GM19035 (cell line): Measurements from ENCODE around the gene ZFR2.
"Not testable (repeated sequence)": the region's sequence is repeated elsewhere in the genome, so short reads cannot be mapped to it uniquely, and the experiment has no call there.

Experiments used
- ATAC-seq: cut with Tn5 transposase; IDR thresholded peaks from one replicate; pipeline ENCODE4 v1.9.1; 2021; ENCODE audit not compliant: unreplicated experiment

ZFR2 gene

DNA sequence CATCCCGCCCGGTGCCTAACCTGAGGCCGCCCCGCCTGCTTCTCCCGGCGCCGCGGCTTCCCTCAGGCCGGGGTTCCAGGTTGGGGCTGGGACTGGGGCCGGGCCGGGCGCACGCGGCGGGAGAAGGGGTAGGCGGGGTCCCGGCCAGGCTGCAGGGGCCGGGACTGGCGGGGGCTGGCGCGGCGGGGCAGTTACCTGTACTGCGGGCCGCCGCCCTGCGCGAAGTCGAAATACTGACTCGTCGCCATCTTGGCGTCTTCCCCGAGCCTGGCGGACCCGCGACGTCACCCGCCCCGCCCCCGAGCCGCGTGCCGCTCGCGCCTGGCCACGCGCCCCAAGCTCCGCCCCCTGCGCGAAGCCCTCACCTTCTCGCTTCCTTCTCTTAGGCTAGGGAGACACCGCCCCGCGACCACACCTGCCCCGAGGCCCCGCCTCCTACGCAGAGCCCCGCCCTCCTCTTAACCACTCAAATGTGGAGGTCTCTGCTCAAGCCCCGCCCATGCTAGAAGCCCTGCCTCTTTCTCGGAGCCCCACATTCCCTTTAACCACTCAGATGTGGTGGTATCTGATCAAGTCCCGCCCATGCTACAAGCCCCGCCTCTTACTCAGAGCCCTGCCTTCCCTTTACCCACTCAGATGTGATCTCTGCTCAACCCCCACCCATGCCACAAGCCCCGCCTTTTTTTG is at the start of gene ZFR2:
Gene ZFR2, minus strand, starts transcription at position 269 of the 687 bp plus-strand sequence. Its CDS starts 21 bp downstream, at position 248.
- no peak for ATAC-seq

DNA sequence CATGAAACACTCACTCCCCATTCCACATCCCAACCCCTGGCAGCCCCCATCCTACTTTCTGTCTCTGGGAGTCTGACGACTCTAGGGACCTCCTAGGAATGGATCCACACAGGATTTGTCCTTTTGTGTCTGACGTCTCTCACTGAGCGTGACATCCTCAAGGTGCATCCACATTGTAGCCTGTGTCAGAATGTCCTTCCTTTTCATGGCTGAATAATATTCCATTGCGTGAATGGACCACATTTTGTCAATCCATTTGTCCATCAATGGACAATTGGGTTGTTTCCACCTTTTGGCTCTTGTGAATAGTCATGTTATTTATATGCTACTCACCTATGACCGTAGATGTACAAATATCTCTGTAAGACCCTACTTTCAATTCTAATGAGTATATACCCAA is 47.2 kb upstream of the ZFR2 start:
- no peak for ATAC-seq

DNA sequence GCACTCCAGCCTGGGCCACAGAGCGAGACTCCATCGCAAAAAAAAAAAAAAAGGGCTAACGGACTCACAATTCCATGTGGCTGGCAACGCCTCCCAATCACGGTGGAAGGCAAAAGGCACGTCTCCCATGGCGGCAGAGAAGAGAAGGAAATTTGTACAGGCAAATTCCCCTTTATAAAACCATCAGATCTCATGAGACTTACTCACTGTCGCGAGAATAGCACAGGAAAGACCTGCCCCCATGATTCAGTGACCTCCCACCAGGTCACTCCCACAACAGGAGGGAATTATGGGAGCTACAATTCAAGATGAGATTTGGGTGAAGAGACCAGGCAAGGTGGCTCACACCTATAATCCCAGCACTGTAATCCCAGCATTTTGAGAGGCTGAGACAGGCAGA is 45.4 kb upstream of the ZFR2 start:
- ATAC-seq = no peak

DNA sequence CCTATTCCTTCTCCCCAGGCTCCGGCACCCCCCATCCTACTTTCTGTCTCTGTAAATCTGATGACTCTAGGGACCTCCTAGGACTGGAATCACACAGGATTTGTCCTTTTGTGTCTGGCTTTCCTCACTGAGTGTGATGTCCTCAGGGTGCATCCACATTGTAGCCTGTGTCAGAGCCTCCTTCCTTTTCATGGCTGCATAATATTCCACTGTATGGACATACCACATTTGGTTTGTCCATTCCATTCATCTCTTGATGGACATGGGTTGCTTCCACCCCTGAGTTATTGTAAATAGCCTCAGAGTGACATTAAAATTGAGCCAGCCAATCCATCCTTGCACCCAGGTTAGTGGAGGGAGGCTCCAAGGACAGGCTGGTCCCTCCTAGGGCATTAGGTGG is 41.3 kb upstream of the ZFR2 start:
- ATAC-seq = no peak

DNA sequence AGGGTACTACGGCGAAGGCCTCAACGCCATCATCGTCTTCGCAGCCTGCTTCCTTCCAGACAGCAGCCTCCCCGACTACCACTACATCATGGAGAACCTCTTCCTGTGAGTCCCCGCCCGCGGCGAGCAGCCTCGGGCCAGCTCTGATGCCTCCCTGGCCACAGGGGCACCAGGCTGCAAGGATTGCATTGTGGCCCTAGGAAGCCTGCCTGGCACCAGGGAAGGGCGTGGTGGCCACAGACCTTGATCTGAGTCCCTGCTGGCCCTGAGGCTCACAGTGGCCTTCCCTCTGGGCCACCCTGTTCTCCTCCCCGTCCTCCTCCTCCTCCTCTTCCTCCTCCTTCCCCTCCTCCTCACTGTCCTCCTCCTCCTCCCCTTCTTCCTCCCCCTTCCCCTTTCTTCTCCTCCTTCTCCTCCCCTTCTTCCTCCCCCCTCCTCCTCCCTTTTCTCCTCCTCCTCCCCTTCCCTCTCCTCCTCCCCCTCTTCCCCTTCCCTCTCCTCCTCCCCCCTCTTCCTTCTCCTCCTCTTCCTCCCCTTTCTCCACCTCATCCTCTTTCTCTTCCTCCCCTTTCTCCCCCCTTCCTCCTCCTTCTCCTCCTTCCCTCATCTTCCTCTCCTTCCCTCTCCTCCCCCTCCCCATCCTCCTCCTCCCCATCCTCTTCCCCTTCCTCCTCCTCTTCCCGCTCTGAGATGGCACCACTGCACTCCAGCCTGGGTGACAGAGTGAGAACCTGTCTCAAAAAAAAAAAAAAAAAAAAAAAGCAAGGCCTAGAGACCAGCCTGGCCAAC is 39.6 kb upstream of the ZFR2 start:
- ATAC-seq = no peak

DNA sequence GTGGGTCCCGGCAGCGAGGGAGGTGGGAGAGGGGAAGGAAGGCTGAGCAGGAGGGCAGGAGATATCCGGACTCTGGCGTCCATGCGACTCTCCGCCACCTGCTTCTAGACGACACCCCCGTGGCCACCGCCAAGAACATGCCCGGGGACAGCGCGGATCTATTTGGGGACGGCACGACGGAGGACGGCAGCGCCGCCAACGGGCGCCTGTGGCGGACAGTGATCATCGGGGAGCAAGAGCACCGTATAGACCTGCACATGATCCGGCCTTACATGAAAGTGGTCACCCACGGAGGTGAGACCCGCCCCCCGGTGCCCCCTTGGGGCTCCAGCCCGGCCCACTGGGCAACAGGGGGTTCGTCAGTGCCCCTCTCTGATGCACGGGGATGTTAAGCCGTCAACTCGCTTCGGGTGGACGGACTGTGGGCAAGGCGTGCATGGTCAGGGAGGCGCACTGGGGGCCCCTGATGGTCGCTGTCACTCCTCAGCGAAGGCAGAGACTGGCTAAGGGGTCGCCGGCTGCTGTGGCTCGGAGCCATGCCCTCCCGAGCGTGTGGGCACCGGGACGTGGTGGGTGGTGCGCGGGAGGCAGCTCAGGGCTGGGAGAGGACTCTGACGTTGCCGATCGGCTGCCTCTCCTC is 38.9 kb upstream of the ZFR2 start:
- no peak for ATAC-seq

DNA sequence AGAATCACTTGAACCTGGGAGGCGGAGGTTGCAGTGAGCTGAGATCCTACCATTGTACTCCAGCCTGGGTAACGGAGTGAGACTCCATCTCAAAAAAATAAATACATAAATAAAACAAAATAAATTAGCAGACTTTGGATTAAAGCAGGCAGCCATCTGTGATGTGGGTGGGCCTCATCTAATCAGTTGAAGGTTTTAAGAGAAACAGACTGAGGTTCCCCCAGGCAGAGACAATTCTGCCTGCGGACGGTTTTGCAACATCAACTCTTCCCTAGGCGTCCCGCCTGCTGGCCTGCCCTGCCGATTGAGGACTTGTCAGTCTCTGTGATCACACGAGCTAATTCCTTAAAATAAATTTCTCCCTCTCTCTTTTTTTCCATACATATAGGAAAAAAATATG is 35.4 kb upstream of the ZFR2 start:
- ATAC-seq = no peak

DNA sequence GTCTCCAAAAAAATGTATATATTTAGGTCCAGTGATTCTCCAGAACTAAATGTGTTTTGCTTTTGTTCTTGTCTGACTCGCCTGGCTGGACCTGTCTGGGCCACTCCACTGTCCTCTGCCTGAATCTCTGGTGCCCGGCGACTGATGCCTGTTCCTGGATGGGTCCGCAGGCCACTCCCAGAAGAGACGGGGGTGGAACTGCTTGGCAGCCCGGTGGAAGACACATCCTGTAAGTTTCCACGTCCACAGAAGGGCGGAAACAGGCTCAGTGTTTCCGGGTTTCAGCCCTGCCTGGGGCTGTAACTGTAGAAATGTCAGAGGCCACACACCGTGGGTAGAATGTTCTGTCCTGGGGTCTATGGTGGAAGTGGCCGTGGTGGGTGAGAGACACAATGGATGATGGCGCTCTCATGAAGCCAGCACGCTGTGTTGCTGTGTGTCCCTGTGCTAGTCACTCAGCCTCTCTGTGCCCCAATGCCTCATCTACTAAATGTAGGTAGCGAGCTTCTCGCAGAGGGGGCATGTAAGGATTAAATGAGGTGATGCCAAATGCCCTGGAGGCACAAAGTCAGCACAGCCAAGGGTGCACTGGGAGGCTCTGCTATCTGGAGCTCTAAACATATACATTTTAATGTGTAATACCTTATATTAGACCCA is 33.6 kb upstream of the ZFR2 start:
- ATAC-seq = no peak

DNA sequence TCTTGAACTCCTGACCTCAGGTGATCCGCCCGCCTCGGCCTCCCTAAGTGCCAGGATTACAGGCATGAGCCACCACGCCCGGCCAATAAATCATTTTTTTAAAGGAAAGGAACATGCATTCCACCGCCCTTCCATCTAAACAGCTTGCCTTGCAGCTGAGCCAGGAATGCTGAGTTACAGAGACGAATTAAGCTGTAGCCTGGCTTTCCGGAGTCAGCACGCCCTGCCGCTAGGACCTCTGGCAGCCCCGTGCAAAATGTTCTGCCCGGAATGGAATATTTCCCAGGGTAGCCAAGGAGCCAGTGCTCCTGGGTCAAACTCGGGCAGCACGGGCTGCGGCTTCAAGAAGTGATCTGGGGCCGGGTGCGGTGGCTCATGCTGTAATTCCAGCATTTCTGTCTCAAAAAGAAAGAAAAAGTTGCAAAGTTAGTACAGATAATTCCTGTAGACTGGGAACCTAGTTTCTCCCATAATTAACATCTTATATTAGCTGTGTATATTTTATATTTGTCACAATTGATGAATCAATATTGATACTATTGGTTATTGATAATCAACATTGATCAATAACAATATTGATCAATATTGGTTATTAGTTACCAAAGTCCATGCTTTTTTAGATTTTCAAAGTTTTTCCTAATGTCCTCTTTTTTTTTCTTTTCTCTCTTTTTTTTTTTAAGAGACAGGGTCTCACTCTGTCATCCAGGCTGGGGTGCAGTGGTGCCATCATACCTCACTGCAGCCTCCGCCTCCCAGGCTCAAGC is 30.9 kb upstream of the ZFR2 start:
- ATAC-seq = no peak

DNA sequence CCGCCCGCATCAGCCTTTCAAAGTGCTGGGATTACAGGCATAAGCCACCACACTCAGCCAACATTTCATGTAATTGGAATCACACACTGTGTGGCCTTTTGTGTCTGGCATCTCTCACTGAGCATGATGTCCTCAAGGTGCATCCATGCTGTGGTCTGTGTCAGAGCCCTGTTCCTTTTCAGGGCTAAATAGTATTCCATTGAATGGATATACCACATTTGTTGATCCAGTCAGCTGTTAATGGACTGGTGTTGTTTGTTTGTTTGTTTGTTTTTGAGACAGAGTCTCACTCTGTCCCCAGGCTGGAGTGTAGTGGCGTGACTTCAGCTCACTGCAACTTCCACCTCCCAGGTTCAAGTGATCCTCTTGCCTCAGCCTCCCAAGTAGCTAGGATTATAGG is 29.6 kb upstream of the ZFR2 start:
- ATAC-seq = no peak

DNA sequence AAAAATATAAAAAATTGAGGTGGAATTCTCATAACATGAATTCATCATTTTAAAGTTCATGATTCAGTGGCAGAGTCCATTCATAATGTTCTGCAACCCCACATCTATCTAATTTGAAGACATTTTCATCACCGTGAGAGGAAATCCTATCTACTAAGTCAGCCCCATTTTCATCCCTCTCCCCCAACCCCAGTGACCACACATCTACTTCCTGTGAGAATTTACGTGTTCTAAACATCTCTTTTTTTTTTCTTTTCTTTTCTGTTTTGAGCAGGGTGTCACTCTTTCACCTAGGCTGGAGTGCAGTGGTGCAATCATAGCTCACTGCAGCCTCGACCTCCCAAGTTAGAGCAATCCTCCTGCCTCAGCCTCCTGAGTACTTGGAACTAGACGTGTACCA is 29.1 kb upstream of the ZFR2 start:
- no peak for ATAC-seq

DNA sequence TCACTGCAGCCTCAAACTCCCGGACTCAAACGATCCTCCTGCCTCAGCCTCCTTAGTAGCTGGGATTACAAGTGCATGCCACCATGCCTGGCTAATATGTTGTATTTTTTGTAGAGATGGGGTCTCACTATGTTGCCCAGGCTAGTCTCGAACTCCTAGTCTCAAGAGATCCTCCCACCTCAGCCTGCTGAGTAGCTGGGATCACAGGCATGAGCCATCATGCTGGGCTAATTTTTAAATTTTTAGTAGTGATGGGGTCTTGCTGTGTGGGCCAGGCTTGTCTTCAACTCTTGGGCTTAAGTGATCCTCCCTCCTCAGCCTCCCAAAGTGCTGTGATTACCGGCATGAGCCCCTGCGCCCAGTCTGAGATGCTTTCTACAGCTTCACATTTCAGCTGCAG is 26.9 kb upstream of the ZFR2 start:
- ATAC-seq = no peak

DNA sequence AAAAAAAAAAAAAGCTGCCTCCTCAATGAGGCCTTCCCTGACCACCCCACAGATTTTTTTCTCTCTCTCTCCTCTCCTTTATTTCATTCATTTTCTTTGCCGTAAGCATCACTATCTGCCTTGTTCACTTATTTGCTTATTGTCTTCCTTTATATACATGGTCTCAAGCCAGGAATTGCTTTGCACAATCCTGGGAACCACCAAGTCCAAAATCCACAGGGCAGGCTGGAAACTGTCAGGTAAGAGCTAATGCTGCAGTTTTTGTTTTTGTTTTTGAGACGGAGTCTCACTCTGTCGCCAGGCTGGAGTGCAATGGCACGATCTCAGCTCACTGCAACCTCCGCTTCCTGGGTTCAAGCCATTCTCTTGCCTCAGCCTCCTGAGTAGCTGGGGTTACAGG is 26.1 kb upstream of the ZFR2 start:
- ATAC-seq = not testable (repeated sequence)

DNA sequence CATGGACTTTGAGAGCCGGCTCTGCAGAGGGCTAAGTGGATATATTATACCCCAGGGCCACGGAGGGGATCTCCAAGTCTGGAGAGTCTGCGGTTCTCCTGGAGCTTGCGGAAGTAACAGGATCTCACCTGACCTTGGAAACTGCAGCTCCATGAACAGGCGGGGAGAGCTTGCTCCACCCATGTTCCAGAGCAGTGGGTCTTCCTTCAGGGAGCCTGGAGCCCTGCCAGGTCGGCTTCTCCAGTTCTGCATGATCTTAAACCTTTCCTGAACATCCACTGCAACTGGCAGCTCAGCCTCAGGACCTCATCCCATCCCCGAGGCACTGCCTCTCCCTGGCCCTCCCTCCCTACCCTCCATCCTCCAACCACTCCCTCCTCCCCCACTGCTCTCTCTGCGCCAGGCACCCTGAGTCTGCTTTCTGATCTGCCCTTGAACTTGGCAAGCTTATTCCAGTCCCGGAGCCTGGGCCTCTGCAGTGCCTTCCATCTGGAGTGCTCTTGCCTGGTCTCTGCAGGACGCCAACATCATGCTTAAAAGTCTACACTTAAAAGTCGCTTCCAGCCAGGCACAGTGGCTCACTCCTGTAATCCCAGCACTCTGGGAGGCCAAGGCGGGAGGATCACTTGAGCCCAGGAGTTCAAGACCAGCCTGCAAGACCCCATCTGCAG is 24.8 kb upstream of the ZFR2 start:
- no peak for ATAC-seq

DNA sequence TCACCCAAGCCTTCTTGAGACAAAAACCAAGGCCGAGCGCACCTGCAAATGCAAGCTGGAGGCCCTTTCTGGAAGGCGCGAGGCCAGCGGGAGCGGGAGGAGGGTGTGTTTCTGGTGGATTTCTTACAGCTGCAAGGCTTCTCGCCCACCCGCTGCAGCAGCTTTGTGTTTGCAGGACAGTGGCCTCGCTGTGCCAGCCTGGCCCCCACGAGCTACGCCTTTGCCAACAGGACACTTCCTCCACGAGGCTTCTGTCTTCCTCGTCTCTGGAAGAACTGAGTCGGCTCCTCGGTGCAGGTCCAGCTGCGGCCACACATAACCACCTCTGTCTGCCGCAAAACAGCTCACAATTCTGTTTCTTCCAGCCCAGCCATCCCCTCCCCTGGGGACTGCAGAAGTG is 21.8 kb upstream of the ZFR2 start:
- no peak for ATAC-seq

DNA sequence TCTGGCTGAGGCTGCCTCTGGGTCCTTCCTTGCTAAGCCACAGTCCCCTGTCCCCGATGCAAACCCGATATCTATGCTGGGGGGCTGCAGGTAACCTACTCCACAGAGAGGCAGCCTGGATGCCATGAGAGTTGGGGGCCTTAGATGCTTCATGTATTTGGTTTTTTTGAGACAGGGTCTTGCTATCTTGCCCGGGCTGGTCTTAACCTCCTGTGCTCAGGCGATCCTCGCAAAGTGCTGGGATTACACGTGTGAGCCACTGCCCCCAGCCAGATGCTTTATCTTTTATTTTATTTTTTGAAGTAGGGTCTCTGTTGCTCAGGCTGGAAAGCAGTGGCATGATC is 13.2 kb upstream of the ZFR2 start:
- ATAC-seq = no peak

DNA sequence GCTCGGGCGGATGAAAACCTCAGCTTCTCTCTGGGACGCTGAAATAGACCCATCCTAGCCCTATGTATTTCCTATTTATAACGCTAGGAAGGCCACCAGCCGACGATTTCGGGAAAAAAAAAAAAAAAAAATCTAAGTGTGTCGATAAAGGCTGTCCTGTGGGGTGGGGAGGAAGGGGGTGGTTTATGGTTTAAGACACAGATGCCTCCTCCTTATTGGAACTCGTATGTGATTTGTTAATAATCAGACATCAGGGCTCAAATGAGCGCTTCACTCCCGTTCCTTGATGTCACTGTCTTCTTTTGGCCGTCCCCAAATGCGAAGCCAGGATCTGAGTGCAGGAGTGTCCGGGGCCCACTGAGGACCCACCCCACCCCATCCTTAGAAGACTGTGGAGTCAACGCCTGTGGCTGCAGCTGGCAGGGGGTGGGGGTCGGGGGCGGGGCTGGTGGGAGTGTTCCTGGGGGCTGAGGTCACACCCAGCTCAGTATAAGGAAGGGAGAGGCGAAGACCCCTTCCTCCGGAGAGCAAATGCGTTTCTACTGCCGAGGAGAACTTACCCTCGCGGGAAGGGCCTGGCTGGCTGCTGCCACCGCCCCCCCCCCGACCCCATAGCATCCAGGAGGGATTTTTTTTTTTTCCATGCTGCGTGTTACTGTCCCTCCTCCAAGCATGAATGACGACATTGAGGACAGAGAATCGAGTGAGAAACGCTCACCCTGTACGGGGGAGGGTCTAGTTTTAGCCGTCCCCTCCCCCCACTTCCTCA is 12.6 kb upstream of the ZFR2 start:
- ATAC-seq = no peak

DNA sequence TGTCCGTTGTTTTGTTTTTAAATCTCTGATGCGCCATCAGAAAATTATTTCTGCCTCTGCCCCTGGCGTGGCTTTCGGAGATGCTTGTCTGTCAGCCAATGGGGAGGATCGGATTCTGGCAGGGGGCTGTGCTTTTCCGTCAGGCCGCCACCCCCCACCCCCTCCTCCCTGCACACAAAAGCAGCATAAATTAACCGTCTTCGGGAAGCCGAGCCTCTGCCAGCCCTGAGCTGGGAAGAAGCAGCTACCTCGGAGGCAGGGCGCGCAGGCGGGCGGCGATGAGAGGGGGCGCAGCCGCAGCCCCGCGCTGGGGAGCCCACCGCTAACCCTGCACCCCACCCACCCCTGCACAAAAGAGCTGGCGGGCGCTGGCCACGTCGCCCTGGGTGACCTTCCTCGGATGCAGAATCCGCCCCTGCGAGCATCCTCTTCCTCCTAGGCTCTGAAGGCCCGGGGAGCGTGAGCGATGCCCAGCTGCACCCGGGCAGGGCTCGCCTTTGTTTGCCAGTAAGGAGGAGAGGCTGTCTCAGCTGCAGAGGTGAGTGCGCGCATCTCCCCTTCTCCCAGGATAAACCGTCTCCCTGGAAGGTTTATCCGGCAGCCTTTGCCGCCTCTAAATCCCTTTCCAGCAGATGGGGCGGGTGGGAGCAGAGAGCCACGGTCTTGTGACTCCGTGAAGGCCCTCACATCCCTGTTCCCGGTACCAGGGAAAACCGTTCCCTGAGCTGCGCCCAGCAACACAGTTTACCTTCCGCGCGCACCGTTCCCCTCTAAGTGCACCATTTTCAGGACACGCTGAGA is 11.8 kb upstream of the ZFR2 start, which contains the start of gene ATCAY:
Gene ATCAY, plus strand, starts transcription at position 215 of the 801 bp plus-strand sequence. CDS start 5,083 bp downstream, outside the sequence.
- ATAC-seq = no peak

DNA sequence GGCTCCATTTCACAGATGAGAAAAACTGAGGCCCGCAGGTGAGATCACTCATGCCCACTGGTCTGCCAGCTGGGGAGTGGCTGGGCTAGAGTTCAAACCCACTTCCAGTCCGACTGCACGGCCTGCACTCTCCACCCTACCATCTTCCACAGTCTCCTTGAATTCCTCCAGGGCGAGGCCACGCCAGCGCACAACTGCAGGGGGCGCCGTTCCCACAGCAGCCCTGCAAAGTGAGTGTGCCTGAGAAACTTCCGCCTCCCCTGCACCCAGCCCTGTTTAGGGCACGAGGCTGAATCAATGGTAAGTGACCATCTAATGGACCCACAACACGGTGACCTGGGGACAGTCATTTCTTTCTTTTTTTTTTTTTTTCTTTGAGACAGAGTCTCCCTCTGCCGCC is 10.8 kb upstream of the ZFR2 start:
- ATAC-seq = no peak
